HG03103 (cell line): ENCODE results near the gene ZBTB7C.
"Not testable (repeated sequence)": the region's sequence is repeated elsewhere in the genome, so short reads cannot be mapped to it uniquely, and the experiment has no call there.

Source experiments
- ATAC-seq: cut with Tn5 transposase; IDR thresholded peaks from one replicate; pipeline ENCODE4 v1.9.1; 2021; ENCODE audit warnings: low read depth; ENCODE audit not compliant: unreplicated experiment

The ZBTB7C gene

GRCh38 chr18:48306838-48307237 is 102.3 kb downstream of the ZBTB7C start:
- no peak for ATAC-seq

DNA sequence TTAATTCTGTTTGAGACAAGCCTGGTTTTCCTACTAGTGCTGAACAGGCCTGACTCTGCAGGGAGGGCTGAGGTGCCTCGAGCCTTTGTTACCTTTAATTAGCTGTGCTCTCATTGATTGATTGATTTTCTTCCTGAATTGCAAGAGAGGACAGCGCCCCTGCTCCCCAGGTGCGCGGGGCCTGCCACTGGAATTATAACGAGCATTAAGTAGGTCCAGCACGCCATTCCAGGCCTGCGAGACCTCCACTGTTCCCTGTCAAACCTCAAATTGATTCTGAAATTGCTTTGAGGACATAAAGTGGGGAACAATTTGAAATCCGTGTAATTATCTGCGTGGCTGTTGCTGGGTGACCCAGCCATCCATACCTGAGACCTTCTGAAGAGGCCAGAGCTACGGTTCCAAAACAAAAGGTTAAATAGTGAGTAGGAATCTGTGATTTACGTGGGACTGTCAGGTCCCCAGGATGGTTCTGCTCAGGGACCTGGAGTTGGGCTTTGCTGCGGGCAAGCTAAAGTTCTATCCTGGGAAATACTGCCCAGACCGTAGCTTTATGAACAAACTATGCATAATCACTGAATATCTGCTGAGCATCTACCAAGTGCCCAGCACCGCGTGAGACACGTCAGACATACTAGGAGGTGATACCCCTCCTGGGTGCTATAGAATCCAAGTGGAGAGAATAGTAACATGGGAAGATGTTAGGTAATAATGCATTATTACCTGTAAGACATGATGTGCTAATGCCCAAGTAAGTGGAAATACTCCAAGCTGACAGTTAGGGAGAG is 104.1 kb downstream of the ZBTB7C start:
- no peak for ATAC-seq

DNA sequence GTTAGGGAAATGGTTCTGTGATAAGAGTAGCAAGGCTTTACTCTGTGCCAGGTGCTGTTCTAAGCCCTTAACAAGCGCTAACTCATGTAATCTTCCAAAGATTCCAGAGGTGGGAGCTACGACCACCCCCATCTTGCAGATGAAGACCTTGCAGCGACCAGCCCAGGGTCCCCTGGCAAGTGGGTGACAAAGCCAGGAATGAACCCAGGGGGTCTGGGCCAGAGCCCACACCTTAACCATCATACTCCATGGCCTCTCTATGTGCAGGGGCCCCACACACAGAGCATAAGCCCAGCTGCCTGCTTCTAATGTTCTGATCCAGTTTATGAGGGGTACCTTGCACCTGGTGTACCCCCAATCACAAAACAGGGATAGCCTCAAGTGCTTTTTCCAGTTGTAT is 105.3 kb downstream of the ZBTB7C start:
- ATAC-seq = no peak

GRCh38 chr18:48302736-48303135 is 106.4 kb downstream of the ZBTB7C start:
- no peak for ATAC-seq

DNA sequence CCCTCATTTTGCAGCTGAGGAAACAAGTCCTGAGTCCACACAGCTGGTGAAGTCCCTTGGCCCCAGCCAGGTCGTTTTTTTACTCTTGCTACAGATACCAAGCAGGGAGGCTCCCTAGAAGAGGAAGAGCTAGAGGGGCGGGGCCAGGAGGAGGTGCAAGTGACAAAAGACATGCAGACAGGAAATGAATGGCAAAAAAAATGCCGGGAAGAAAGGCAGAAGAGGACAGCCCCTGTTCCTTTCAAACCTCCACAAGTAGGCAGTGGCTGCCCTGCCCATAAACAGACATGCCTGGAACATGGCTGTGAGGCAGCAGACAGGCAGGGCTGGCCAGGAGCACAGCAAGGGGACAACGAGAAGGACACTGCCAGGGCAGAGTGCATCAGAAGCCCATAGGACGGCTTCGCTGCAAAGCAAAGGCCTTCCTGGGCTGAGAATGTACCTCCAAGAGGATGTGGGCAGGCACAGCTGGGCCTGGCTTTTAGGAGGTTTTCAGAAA is 108.7 kb downstream of the ZBTB7C start:
- ATAC-seq = no peak

GRCh38 chr18:48297139-48297538 is 112.0 kb downstream of the ZBTB7C start:
- no peak for ATAC-seq

DNA sequence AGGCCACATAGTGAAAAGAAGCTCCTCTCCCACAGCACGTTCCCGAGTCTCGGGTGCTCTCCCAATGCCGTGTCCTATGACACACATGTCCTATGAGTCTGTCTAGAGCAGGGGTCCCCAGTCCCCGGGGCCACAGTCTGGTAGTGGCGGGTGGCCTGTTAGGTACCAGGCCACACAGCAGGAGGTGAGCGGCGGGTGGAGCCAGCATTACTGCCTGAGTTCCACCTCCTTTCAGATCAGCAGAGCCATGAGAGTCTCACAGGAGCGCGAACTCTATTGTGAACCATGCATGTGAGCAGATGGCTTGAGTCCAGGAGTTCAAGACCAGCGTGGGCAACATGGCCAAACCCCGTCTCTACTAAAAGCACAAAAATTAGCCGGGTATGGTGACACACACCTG is 112.6 kb downstream of the ZBTB7C start:
- no peak for ATAC-seq

GRCh38 chr18:48295586-48296311 is 113.4 kb downstream of the ZBTB7C start:
- ATAC-seq = no peak

DNA sequence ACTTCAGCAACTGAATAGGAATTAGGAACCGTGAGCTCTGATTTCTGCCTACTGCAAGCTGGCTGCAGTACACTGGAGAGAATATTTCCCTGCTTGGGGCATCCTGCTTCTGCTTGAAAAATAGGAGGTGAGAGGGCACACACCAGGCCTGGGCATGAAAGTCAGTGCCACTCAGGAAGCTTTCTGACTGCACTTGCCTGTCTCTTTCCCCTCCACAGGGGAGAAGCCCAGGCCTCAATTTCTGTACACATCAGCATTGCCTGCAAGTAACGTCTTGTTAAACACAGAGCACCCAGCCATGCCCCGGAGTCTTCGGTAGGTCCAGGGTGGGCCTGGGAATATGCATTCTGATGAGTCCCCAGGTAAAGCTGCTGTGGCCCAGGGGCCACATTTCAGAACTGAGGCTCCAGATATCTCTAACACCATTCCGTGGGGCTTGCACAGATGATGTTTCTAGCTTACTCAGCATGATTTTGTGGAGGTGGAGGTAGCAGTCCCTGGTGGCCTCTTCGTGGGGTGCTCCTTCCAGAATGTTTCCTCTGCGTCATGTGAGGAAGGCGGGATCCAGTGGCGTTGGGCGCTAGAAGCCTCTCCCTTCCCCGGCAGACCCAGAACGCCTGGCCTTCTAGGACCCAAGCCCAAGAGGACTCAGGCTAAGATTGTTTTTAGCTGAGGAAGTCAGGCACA is 114.1 kb downstream of the ZBTB7C start:
- ATAC-seq = no peak

DNA sequence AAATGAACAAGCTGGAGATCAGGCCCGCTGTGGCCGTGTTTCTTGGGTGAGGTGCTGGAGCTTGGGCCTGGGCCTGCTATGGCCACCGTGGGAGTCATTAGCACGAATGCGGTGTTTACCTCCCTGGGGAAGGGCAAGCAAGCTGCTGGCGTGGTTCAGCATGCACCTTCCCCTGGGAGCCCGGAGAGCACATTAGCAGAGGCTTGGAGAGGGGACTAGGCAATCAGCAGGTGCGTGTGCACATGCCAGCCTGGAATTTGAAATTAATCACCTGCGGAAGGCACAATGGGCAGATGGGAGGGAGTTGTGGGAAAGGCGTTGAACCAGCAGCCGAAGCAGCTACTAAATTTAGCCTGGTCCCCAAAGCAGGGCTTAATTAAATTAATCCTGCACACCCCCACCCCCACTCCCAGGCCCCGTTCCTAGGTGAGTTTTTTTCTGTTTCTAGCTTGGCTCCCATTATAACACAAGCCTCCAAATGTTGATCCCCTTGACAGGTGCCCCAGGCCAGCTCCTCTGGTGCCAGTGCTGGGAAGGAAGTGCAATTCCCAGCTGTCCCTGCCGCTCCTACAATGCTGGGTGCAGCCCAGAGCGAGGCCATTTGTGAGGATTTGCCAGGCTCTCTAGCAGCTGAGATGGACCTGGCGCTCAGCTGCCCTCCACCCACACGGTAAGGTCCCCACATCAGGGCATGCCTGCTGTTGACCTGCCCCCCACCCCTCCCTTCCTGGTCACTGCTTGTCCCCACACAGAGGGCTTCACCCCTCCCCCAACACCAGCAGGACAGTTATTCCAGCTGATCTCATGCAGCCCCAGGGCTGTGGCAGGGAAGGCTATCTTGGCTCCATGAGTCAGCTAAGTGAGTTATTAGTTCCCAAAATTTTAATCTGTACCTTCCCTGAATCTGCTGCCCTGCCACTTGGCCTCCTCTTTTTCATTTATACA is 115.0 kb downstream of the ZBTB7C start:
- ATAC-seq = no peak

DNA sequence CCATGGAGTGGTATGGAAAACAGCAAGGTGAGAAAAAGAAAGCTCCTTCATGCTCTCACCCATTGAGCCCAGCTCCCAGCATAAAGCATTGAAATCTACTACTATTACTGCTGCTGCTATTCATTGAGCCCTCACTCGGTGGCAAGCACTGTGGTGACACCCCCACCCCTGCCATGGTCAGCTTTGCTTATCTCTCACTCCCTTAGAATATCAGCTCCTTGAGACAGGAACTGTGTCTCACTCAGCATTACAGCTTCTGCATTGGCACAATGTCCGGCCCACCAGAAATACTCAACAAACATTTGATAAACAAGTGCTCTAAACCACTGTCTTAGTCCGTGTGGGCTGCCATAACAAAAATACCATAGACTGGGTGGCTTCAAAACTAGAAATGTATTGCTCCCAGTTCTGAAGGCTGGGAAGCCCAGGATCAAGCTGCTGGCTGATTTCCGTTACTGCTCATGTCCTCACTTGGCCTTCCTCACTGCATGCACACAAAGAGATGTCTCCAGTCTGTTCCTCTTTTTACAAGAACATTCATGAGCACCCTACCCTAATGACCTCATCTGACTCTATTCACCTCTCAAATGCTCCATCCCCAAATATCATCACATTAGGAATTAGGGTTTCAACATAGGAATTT is 116.3 kb downstream of the ZBTB7C start:
- no peak for ATAC-seq

GRCh38 chr18:48292229-48292628 is 117.0 kb downstream of the ZBTB7C start:
- ATAC-seq = no peak

DNA sequence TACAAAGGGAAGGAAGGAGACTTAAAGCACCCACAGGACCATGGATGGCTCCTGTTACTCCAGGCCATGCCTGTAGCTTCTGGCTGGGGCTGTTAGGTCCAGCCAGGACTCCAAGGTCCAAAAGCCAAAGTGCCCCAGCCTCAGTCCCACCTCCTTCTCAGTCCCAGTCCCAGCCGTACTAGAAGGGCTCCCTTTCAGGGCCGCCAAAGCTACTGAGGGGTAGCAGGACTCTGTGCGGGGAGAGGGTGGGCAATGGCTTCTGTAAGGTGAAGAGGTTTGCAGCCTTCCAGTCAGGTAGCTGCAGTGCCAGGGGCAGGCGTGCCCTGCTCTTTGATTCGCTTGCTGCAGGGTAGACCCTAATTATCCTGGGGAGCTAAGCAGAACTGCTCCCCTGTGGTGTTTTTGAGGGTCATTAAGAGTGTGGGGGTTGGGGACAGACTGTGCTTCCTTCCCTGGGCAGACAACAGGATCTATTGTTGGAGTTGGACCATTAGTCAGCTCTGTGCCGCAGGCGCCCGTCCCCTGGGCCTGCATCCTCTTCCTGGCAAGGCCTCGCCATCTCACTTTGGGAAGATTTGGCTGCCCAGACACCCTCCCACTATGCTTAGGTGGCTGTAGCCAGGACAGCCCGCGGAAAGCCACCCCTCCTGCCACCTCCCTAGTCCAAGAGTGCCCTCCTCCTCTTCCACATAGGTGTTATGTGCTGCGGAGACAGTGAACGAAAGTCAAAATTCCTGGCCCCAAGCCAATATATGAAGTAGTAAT is 118.8 kb downstream of the ZBTB7C start:
- no peak for ATAC-seq

DNA sequence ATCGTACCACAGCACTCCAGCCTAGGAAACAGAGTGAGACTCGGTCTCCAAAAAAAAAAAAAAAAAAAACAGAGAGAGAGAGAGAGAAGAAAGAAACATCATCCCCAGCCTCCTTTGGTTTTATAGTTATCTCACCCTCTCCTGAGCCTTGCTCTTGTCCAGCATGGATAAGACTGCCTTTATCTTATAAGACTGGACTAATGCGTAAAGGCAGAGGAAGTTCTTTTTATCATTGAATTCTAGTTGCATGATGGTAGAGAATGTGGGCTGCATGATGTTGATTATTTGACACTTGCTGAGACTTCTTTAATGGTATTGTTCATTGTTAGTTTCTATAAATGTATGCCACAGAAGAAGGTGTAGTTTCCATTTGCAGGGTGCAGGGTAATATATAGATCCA is 124.4 kb downstream of the ZBTB7C start:
- ATAC-seq = no peak

DNA sequence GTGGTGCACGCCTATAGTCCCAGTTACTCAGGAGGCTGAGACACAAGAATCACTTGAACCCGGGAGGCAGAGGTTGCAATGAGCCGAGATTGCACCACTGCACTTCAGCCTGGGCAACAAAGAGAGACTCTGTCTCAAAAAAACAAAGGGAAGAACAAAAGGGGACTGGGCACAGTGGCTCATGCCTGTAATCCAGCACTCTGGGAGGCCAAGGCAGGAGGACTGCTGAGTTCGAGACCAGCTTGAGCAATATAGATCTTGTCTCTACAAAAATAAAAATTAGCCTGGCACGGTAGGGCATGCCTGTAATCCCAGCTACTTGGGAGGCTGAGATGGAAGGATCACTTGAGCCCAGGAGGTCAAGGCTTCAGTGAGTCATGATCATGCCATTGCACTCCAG is 125.2 kb downstream of the ZBTB7C start:
- not testable (repeated sequence) for ATAC-seq

- not testable (repeated sequence) for ATAC-seq
Measured at GRCh38 chr18:48281460-48281859, 127.7 kb downstream of the ZBTB7C start.

GRCh38 chr18:48279312-48279711 is 129.9 kb downstream of the ZBTB7C start:
- no peak for ATAC-seq

DNA sequence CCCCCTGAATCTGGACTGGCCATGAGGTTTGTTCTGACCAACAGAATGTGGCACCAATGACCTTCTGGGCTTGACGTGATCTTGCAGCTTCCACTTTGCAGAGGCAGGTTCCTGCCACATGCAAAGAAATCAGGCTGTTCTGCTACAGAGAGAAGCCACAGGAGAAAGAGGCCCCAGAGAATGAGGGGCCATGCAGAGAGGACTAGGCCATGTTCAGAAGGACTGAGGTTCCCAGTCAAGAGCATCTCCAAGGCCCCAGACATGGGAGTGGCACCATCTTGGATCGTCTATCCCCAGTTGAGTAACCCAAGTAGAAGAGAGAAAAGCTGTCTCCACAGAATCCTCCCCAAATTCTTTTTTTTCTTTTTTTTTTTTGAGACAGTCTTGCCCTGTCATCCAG is 131.1 kb downstream of the ZBTB7C start:
- ATAC-seq = no peak

- ATAC-seq = no peak
Measured at GRCh38 chr18:48274301-48274700, 134.9 kb downstream of the ZBTB7C start.
